ENCODE data around the gene HECTD1.
"Not testable (repeated sequence)": the region's sequence is repeated elsewhere in the genome, so short reads cannot be mapped to it uniquely, and the experiment has no call there.

HECTD1 gene

DNA sequence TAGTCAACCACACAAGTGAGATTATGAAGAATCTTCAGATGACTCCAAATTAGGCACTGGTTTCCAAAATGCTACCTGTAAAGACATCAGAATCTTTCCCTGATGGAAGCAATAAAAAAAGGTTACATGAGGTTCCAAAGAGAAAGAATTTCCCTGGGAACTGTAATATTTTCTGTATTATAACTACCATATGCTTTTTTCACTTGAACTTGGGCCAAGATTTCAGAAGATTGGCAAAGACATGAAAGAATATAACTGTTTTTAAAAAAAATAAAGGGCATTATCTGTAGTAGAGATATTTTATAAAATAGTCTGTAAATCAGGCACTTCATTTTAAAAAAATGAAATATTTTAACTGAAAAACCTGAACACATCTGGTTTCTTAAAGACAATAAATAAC is 12.9 kb downstream of the HECTD1 start:
- DNase-seq (ENCODE audit: low read depth), result no peak

DNA sequence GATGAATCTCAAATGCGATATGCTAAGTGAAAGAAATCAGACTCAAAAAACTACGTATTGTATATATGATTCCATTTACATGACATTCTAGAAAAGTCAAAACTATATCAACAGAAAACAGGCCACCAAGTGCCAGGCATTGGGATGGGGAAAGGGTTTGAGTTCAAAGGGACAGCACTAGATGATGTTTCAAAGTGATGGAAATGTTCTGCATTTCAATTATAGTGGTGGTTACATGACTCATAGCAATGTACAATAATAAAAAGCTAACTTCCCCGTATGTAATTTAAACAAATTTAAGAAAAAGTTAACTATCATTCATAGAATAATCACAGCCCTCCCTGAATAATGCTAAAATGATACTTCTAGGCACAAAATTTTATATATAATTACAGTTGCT is 13.5 kb downstream of the HECTD1 start:
- no peak for DNase-seq (ENCODE audit: low read depth)

DNA sequence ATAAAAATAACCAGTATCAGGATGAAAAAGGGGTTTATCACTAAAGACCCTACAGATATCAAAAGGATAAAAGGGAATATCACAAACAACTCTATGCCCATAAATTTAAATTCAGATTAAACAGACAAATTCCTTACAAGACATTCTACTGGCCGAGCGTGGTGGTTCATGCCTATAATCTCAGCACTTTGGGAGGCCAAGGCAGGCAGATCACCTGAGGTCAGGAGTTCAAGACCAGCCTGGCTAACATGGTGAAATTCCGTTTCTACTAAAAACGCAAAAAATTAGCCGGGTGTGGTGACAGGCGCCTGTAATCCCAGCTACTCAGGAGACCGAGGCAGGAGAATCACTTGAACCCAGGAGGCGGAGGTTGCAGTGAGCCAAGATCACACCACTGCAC is 15.0 kb downstream of the HECTD1 start:
- DNase-seq (ENCODE audit: low read depth), result not testable (repeated sequence)

DNA sequence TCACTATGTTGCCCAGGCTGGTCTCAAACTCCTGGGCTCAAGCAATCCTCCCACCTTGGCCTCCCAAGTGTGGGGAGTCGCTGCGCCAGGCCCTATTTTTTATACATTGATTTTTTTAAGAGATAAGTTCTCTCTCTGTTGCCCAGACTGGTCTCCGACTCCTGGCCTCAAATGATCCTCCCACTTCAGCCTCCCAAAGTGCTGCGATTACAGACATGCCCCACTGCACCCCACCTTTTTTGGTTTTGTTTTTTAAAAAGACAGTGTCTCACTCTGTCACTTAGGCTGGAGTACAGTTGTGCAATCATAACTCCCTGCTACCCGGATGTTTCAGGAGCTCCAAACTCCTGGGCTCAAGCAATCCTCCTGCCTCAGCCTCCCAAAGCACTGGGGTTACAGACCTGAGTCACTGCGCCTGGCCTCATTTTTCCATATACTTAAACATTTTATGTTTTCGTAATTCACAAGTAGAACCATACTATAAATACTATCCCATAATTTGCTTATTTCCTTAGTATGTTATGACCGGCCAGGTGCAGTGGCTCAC is 16.8 kb downstream of the HECTD1 start:
- no peak for DNase-seq (ENCODE audit: low read depth)

DNA sequence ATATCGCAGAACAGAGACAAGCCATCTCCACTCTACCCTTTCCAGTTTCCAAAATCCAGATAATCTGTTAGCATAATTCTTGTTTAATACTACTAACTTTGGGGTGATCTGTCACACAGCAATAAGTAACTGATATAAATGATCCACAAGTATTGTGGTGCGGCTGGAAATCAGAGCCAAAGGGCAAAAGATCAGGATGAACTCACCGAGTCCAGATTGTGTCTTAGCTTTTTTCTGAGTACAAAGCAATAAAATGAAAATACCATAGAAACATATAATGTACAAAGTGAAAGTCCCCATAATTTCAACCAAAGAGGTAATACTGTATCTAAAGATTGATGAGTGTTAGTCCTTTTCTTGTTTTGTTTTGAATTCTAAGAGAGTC is 17.4 kb downstream of the HECTD1 start:
- no peak for DNase-seq (ENCODE audit: low read depth)

DNA sequence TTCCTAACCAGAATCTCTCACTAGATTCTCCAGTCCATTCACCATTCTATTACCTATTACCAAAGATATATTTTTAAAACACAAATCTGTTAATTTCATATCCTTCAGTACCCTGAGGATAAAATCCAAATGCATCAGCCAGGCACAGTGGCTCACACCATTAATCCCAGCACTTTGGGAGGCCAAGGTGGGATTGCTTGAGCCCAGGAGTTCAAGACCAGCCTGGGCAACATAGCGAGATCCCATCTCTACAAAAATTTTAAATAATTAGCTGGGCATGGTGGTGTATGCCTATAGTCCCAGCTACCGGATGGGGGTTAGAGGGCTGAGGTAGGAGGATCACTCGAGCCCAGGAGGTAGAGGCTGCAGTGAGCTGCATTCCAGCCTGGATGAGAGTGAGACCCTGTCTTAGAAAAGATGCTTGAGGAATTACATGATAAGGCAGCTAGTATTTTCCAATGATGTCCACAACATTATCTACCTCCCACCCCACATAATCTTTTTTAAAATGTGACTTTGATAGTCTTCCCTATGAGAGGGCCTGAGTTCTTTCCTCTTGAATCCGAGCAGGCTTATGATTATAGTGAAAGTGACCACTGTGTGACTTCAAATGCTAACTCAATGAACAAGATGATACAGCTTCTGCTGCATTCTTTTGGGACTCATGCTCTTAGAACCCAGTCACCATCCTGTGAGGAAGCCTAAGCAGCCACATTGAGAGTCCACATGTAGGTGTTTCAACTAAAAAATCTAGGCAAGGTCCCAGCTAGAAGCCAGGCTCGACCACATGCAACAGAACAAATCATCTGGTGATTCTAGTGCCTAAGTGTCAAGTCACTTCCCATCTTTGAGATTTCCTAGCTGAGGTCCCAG is 18.0 kb downstream of the HECTD1 start:
- DNase-seq (ENCODE audit: low read depth), result no peak

DNA sequence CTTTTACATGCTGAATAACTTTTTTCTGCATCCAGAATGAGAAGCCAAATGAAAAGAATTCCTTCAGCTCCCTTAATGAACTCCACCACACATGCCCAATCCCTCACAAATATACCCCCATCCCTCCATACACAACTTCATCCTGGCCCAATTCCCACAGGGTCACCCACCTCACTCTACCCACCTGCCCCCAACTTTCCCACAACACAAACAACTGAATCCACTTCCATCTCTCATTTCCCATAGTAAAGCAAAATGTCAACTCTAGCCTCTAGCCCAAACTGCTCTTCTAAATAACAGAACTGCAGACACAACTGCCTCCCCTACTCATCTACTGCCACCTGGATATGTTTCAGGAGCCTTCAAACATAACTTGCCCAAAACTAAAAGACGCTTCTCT is 18.8 kb downstream of the HECTD1 start:
- no peak for DNase-seq (ENCODE audit: low read depth)

DNA sequence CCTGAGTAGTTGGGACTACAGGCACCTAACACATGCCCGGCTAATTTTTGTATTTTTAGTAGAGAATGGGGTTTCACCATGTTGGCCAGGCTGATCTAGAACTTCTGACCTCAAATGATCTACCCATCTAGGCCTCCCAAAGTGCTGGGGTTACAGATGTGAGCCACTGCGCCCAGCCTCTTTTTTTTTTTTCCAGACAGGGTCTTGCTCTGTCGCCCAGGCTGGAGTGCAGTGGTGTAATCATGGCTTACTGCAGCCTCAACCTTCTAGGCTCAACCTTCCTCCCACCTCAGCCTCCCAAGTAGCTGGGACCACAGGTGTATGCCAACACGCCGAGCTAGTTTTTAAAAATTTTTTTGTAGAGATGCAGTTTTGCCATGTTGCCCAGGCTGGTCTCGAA is 25.6 kb downstream of the HECTD1 start:
- not testable (repeated sequence) for DNase-seq (ENCODE audit: low read depth)

DNA sequence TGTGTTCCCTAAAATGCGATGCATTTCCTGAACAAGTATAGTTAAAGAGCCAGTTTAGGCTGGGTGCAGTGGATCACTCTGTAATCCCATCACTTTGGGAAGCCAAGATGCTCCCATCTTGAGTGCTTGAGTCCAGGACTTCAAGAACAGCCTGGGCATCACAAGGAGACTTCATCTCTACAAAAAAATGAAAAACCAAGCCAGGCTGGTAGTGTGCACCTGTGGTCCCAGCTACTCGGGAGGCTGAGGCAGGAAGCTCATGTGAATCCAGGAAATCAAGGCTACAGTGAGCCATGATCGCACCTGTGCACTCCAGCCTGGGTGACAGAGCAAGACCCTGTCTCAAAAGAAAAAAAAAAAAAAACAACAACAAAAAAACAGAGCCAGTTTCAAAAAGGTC is 26.3 kb downstream of the HECTD1 start:
- DNase-seq (ENCODE audit: low read depth), result no peak

DNA sequence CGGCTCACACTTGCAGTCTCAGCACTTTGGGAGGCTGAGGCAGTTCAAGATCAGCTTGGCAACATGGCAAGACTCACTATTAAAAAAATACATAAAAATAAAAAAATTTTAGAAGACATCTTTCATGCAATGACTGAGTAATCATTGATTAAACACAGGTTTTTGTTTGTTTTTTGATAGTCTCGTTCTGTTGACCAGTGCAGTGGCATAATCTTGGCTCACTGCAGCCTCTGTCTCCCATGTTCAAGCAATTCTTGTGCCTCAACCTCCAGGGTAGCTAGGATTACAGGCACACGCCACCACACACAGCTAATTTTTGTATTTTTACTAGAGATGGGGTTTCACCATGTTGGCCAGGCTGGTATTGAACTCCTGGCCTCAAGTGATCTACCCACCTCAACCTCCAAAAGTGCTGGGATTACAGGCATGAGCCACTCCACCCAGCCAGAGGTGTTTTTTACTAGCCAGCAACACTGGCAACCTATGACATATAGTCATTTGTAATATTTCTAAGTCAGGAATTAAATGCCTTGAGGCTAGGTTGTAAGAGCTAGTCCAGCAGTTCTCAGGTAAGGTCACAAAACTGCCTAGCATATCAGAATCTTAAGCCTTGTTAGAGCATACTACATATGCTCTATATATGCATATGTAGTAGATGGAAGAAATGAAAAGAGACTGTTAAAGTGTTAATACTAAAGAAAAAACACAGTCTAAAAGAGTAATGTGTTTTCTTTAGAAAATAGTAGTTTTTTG is 27.1 kb downstream of the HECTD1 start:
- DNase-seq (ENCODE audit: low read depth), result no peak

DNA sequence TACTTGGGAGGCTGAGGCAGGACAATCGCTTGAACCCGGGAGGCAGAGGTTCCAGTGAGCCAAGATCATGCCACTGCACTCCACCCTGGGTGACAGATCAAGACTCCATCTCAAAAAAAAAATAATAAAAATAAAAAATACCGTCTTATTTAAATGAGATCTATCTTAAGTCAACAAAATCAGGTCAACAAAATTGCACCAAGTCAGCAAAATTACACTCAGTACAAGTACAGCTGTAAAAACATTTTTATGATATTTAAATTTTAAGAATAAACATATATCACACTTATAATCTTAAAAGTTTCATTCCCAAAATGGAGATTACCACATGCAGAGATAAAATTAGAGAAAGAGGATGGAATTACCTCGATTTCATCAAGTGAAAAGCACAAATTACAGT is 33.2 kb downstream of the HECTD1 start:
- no peak for DNase-seq (ENCODE audit: low read depth)

DNA sequence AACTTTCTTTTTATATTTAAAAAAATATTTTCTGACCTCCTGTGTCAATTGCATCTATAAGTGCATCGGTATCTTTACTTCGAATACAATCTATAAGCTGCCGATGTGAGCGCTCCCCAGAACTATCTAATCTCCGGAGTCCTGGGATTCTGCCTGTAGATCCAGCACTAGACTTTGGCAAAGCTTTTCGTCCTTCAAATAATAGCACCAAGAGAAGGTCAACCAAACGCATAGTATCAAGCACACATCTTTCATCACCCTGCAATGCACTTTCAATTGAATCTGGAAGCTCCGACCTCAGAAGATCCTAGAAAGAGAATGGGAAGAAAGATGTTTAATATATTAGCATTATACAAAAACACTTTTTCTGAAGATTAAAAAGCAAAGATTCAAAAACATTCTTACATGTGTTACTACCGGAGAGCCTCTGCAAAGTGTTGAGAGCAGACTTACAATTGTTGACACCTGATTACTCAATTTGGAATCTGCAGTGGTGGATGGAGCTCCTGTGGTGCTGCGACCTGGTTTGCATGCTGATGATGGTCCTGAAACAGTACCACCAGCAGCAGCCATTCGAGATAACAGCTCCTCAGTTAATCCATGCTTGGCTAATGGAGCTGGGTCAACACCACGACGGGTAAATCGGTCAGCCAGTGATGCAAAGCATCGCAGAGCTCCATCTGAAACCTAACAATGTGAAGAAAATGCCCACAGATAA is 34.3 kb downstream of the HECTD1 start:
- DNase-seq (ENCODE audit: low read depth), result no peak

DNA sequence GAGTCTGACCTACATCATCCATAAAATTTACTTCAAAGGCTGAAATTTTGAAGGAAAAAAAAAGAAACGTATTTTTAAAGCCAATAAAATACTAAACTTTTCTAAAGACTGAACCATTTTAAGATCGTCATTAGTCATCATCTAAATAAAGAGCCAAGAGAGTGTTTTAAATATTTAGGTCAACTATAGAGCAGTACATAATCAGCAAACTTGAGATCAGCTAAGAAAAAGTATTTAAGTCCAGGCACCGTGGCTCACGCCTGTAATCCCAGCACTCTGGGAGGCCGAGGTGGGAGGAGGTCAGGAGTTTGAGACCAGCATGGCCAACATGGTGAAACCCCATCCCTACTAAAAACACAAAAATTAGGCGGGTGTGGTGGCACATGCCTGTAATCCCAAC is 35.5 kb downstream of the HECTD1 start:
- DNase-seq (ENCODE audit: low read depth), result no peak

DNA sequence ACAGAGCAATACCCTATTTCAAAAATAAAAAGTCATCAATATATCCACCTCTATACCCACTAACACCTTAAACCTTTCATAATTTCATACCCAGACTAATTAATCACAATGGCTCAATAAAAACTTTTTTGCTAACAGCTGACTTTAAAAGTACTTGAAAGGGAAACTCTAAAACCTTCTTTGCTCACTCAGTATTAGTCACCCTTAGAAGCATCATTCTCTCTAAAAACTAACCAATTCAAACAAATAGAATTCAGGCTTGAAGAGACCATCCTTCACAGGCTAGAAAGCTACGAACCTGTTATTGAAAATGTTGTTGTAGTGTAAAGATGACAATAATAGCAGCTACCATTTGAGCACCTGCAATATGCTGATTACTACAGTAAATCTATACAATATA is 37.2 kb downstream of the HECTD1 start:
- DNase-seq (ENCODE audit: low read depth), result no peak

DNA sequence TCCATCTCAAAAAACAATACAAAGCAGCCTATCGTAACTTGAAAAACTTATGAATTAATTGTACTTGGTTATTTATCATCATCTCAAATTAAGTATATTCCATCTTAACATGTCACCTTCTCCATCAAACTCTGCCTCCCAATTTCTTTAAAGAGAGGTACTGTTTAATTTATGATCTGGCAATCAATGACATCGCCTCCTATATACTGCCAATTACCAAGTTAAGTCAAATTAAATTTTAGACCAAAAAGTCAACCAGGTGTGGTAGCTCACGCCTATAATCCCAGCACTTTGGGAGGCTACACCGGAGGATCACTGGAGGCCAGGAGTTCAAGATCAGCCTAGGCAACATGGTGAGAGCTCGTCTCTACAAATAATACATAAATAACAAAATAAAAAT is 37.7 kb downstream of the HECTD1 start:
- DNase-seq (ENCODE audit: low read depth), result no peak

DNA sequence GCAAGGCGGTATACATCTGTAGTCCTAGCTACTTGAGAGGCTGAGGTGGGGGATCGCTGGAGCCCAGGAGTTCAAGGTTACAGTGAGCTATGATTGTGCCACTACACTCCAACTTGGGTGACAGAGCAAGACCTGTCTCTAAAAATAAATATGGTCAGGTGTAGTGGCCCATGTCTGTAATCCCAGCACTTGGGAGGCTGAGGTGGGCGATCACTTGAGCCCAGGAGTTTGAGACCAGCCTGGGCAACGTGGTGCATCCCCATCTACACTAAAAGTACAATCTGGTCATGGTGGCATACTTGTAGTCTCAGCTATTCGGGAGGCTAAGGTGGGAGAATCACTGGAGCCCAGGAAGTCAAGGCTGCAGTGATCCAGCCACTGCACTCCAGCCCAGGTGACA is 40.6 kb downstream of the HECTD1 start:
- DNase-seq (ENCODE audit: low read depth), result no peak

DNA sequence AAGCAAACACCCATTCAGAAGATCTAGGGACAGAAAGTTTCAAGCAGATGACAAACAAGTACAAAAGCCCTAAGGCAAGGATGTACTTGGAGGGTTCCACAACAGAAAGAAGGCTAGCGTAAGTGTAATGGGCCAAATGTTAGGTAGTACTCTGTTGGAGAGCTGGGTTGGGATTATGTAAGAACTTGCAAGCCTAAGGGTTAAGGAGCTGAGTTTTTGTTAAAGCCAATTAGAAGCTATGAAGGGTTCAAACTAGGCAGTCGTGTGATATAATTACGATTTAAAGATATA is 41.4 kb downstream of the HECTD1 start:
- DNase-seq (ENCODE audit: low read depth), result no peak

DNA sequence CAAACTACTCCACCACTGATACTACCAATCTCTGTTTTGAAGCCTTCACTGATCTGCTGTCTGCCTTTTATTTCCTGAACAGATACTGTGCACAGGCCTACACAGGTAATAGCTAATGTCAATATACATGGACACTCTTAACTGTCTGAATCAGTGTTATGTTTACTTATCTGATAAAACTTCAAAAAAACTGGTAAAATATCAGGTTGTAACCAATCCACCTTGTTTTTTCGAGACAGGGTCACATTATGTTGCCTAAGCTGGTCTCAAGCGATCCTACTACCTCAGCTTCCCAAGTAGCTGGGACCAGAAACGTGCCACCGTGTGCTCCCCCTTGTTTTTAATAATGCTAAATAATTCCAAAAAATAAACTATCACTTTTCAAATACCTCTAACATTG is 43.5 kb downstream of the HECTD1 start:
- no peak for DNase-seq (ENCODE audit: low read depth)

DNA sequence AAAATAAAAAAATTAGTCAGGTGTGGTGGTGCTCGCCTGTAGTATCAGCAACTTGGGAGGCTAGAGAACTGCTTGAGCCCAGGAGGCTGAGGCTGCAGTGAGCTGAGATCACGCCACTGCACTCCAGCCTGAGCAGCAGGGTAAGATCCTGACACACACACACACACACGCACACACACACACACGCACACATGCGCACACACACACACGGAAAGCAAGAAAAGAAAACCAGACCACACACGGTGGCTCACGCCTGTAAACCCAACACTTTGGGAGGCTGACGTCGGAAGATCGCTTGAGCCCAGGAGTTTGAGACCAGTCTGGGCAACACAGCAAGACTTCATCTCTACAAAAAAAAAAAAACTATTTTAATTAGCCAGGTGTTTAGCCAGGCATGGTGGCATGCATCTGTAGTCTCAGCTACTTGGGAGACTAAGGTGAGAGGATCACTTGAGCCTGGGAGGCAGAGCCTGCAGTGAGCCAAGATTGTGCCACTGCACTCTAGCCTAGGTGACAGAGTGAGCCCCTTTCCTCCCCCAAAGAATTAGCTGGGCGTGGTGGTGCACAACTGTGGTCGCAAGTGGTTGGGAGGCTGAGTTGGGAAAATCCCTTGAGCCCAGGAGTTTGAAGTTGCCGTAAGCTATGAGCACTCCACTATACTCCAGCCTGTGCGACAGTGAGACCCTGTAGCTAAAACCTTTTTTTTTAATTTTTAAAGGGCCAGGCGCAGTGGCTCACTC is 44.5 kb downstream of the HECTD1 start:
- no peak for DNase-seq (ENCODE audit: low read depth)

DNA sequence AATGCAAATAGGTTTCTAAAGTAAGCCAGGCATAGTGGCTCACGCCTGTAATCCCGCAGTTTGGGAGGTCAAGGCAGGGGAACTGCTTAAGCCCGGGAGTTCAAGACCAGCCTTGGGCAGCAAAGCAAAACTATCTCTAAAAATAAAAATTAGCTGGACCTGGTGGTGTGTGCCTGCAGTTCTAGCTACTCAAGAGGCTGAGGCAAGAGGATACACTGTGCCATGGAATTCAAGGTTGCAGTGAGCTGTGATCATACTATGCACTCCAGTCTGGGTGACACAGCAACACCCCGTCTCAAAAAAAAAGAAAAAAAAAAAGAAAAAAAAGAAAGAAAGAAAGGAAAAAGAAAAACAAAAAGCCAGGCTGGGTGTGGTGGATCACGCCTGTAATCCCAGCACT is 46.3 kb downstream of the HECTD1 start:
- DNase-seq (ENCODE audit: low read depth), result no peak

DNA sequence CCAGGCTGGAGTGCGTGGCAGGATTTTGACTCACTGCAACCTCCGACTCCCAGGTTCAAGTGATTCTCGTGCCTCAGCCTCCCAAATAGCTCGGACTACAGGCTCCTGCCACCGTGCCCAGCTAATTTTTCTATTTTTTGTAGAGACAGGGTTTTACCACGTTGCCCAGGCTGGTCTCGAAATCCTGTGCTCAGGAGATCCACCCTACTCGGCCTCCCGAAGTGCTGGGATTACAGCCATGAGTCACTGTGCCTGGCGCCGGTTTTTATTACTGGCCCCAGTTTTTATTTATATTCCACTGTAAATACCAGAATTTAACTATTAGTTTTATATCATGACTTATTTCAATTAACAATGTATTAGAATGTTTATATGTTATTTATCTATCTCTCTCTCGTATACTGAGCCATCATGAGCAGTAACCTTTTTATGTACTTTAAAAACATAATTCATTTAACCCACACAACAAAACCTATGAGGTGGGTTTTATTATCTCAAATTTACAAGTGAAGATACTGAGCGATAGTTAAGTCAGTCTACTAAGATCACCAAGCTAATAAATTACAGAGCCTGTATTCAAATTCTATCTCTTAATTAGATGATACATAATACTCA is 47.8 kb downstream of the HECTD1 start:
- DNase-seq (ENCODE audit: low read depth), result peak; percentile 23

DNA sequence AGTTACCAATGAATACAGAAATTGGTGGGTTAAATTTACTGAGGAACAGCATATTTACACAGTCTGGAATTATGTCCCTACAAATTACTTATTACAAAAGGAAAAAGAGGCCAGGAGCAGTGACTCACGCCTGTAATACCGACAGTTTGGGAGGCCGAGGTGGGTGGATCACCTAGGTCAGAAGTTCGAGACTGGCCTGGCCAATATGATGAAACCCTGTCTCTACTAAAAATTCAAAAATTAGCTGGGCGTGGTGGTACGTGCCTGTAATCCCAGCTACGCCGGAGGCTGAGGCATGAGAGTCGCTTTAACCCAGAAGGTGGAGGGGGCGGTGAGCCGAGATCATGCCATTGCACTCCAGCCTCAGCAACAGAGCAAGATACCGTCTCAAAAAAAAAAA is 52.6 kb downstream of the HECTD1 start:
- DNase-seq (ENCODE audit: low read depth), result no peak
